ENCODE data around the gene TMEM132E.

The TMEM132E gene

GRCh38 chr17:34639706-34640425, 60.5 kb downstream of the TMEM132E start:
- TF ChIP-seq CTCF (IDR thresholded peaks at IDR 0.05; ENCODE audit: low read depth, low read length), result no peak

GRCh38 chr17:34641368-34641767, 62.0 kb downstream of the TMEM132E start:
- H3K4me3 ChIP-seq (ENCODE audit: low read depth, low read length), result no peak overlapping the region
- TF ChIP-seq CTCF (IDR thresholded peaks at IDR 0.05; ENCODE audit: low read depth, low read length), result no peak

More at GRCh38 chr17:34639706-34640425, 60.5 kb downstream of the TMEM132E start:
- H3K4me3 ChIP-seq (ENCODE audit: low read depth, low read length), result no peak overlapping the region

GRCh38 chr17:34644941-34645550, 65.7 kb downstream of the TMEM132E start:
- TF ChIP-seq CTCF (IDR thresholded peaks at IDR 0.05; ENCODE audit: low read depth, low read length), result no peak
- H3K4me3 ChIP-seq (ENCODE audit: low read depth, low read length), result no peak overlapping the region

GRCh38 chr17:34645594-34645993, 66.2 kb downstream of the TMEM132E start:
- H3K4me3 ChIP-seq (ENCODE audit: low read depth, low read length), result no peak overlapping the region
- TF ChIP-seq CTCF (IDR thresholded peaks at IDR 0.05; ENCODE audit: low read depth, low read length), result no peak

GRCh38 chr17:34647511-34647910, 68.1 kb downstream of the TMEM132E start:
- no peak overlapping the region for H3K4me3 ChIP-seq (ENCODE audit: low read depth, low read length)
- no peak for TF ChIP-seq CTCF (IDR thresholded peaks at IDR 0.05; ENCODE audit: low read depth, low read length)

GRCh38 chr17:34650051-34650750, 70.8 kb downstream of the TMEM132E start:
- TF ChIP-seq CTCF (IDR thresholded peaks at IDR 0.05; ENCODE audit: low read depth, low read length), result no peak
- no peak overlapping the region for H3K4me3 ChIP-seq (ENCODE audit: low read depth, low read length)

GRCh38 chr17:34651402-34651811, 72.0 kb downstream of the TMEM132E start:
- no peak overlapping the region for H3K4me3 ChIP-seq (ENCODE audit: low read depth, low read length)
- no peak for TF ChIP-seq CTCF (IDR thresholded peaks at IDR 0.05; ENCODE audit: low read depth, low read length)

All from WI38 (cell line).